Activated CD4-positive, alpha-beta memory T cell treated with anti-CD3 and anti-CD28 coated beads, Interleukin-2, amount 10 ng/mL, durations not matched to agents 7 days and 5 days (primary cell): ENCODE measurements around the gene ITGB3BP. TPM values are rescaled to one million over a fixed set of nuclear protein-coding genes. Genes with fewer than 3 reads are reported as not detected.
"Not testable (repeated sequence)": the region's sequence is repeated elsewhere in the genome, so short reads cannot be mapped to it uniquely, and the experiment has no call there.

ENCODE experiments used
- CTCF ChIA-PET: fragments of 350-600 bp; sonication (Branson Sonifier 250); formaldehyde crosslinking; loops from one replicate; lab custom pipeline; 2021; ENCODE audit warnings: antibody characterized with exemption, inconsistent platforms; lab: Charles Lee
- POLR2A ChIA-PET: fragments of 350-600 bp; sonication (Branson Sonifier 250); formaldehyde crosslinking; loops from one replicate; lab custom pipeline; 2021; ENCODE audit warnings: antibody characterized with exemption; lab: Charles Lee
- DNase-seq: peaks from one replicate; pipeline ENCODE4 v3.0.0-alpha.2; 2020
- H3K27ac Mint-ChIP-seq: one replicate; pipeline ENCODE4 v1.8.0; 2021; ENCODE audit warnings: mild to moderate bottlenecking, mixed read lengths
- H3K27me3 Mint-ChIP-seq: one replicate; pipeline ENCODE4 v1.8.0; 2021; ENCODE audit warnings: mixed read lengths
- H3K36me3 Mint-ChIP-seq: one replicate; pipeline ENCODE4 v1.8.0; 2021; ENCODE audit warnings: low read depth, mixed read lengths
- H3K4me1 Mint-ChIP-seq: one replicate; pipeline ENCODE4 v1.8.0; 2021; ENCODE audit warnings: mixed read lengths
- H3K4me3 Mint-ChIP-seq: one replicate; pipeline ENCODE4 v1.8.0; 2021; ENCODE audit warnings: mild to moderate bottlenecking, mixed read lengths
- H3K9me3 Mint-ChIP-seq: one replicate; pipeline ENCODE4 v1.8.0; 2021; ENCODE audit warnings: mixed read lengths
- total RNA-seq, 2 experiments: library from RNA; stranded (reverse); gene quantifications; one replicate each; pipeline ENCODE4 v1.2.3, GENCODE V29; 2021

ITGB3BP gene, protein sequence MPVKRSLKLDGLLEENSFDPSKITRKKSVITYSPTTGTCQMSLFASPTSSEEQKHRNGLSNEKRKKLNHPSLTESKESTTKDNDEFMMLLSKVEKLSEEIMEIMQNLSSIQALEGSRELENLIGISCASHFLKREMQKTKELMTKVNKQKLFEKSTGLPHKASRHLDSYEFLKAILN
- total RNA-seq: 10 to 100 TPM; 44.9 to 46.2 TPM

DNA sequence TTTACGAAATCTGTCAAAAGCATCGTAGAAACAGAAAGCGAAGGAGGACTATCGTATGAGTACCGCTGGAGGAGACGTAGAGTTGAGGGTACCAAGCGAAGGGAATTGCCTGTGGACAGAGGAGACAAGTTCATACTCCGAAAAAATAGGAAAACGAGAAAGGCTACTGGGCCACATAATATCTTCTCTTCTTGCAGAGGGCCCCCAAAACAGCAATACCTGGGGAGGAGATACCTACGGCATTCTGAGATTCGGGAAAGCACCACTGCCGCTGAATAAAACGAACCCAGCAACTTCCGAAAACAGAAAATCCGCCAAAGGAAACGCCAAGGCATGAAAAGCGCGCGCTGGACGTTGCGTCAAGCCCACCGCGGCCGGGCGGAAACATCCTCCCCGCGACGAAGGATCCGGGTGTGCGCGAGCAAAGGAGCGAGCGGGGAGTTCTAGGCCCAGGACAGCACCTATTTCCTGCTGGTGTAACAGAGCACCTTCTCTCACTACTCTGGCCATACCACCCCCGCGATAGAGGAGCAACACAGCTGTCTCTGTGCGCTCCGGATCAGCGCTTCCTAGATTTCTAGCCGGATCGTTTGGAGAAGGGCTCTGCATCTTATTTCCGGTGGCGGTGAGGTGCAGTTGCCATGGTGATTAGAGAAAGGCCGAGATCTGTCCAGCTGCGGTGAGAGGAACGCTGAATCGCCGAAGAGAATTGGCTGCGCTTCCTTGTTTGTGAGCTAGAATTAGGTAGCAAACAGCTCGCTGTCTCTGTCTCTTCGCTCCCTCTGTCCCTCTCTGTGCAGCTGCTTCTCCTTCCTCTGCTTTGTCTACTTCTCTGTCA, at the start of gene ITGB3BP, which contains the start of gene EFCAB7:
Gene ITGB3BP (minus strand): TSS at position 335 of the 838 bp plus-strand sequence. CDS start 92 bp downstream, at position 243.
Gene EFCAB7 (plus strand): TSS at position 635 of the 838 bp plus-strand sequence. CDS start 2,048 bp downstream, outside the sequence.
- peak; percentile 86 for DNase-seq

GRCh38 chr1:63572686-63573085, 49.7 kb upstream of the ITGB3BP start:
- H3K27me3 Mint-ChIP-seq, CTCF ChIA-PET, H3K36me3 Mint-ChIP-seq, H3K4me3 Mint-ChIP-seq, H3K4me1 Mint-ChIP-seq, H3K9me3 Mint-ChIP-seq, H3K27ac Mint-ChIP-seq, DNase-seq, POLR2A ChIA-PET: not testable (repeated sequence)

More for the DNA sequence above, at the start of gene ITGB3BP, which contains the start of gene EFCAB7:
- H3K9me3 Mint-ChIP-seq: no peaks in the 10 kb centered on the region
- ChIA-PET POLR2A (interaction anchor here (0.7 to 2.5 kb wide), 10 partner anchors 9 to 1088 kb away, joined by 3 to 13 read pairs (median 4); partner anchors contain the start of genes ALG6 and PGM1), CTCF (interaction anchor here (1.2 to 1.4 kb wide), 2 partner anchors 9 to 15 kb away, joined by 3 to 4 read pairs; no protein-coding TSS in a partner anchor)
- H3K27ac Mint-ChIP-seq: peak within 1 kb of the TSS; percentile 97
- no peaks in the 10 kb centered on the region for H3K27me3 Mint-ChIP-seq
- peaks cover 41% of the 10 kb centered on the region for H3K4me1 Mint-ChIP-seq
- peak within 1 kb of the TSS; percentile 99 for H3K4me3 Mint-ChIP-seq
- peaks cover 4% of the 10 kb centered on the region for H3K36me3 Mint-ChIP-seq

- POLR2A ChIA-PET: no interaction called here
- H3K9me3 Mint-ChIP-seq: no peaks in the 10 kb centered on the region
- CTCF ChIA-PET: no interaction called here
- no peak overlapping the region for H3K27ac Mint-ChIP-seq
- peaks cover 6% of the 10 kb centered on the region for H3K36me3 Mint-ChIP-seq
- DNase-seq: no peak
- no peak overlapping the region for H3K4me3 Mint-ChIP-seq
- no peaks in the 10 kb centered on the region for H3K27me3 Mint-ChIP-seq
- H3K4me1 Mint-ChIP-seq: no peaks in the 10 kb centered on the region
Observed at GRCh38 chr1:63569640-63570316, 46.8 kb upstream of the ITGB3BP start.

DNA sequence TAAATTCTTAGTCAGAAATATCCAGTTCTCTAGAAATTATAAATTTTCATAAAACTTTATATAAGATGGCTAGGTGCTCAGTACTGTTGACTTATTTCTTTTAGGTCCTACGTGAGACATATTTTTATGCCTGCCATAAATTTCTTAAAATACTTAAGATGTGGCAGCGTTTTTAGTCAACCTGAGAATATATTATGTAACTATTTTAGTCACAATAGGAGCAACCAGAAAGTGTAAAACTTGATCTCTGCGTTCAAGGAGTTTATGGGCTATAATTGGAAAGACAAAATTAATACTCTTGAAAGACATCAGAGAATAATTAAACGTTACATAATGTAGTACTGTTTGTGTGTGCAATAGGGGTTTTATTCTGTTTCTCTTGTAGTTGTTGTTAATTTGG, 46.0 kb upstream of the ITGB3BP start:
- Mint-ChIP-seq H3K36me3 (peaks cover 8% of the 10 kb centered on the region), H3K27me3 (no peaks in the 10 kb centered on the region), H3K9me3 (no peaks in the 10 kb centered on the region), H3K27ac (no peak overlapping the region), H3K4me3 (no peak overlapping the region), H3K4me1 (no peaks in the 10 kb centered on the region)
- no peak for DNase-seq
- ChIA-PET POLR2A (no interaction called here), CTCF (no interaction called here)

DNA sequence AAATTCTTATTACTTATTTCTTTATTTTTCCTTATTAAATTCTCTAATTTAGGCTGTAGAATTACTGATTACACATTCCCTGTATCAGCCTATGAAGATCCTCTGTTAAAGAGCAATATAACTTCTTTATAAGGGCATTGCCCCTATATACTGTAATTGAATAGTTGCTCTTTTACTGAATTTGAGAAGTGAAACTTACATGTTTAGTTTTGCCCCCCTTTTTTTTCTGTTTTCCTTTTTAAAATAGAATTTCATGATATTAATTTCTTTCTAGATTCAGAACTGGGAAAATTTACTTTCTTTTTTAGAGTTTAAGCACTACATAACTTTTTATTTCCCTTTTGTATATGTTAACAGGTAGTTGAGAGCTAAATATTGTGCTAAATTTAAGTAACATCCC, 40.7 kb upstream of the ITGB3BP start:
- Mint-ChIP-seq H3K36me3 (peaks cover 11% of the 10 kb centered on the region), H3K4me1 (no peaks in the 10 kb centered on the region), H3K27me3 (no peaks in the 10 kb centered on the region), H3K9me3 (no peaks in the 10 kb centered on the region), H3K27ac (no peak overlapping the region), H3K4me3 (no peak overlapping the region)
- DNase-seq: no peak
- ChIA-PET POLR2A (no interaction called here), CTCF (no interaction called here)

GRCh38 chr1:63559357-63559756, 36.3 kb upstream of the ITGB3BP start:
- ChIA-PET CTCF (interaction anchor here (0.7 kb wide), 1 partner anchor 123 kb away, joined by 4 read pairs; no protein-coding TSS in a partner anchor), POLR2A (no interaction called here)
- no peak overlapping the region for H3K4me3 Mint-ChIP-seq
- no peak for DNase-seq
- H3K27ac Mint-ChIP-seq: no peak overlapping the region
- no peaks in the 10 kb centered on the region for H3K9me3 Mint-ChIP-seq
- no peaks in the 10 kb centered on the region for H3K27me3 Mint-ChIP-seq
- peaks cover 4% of the 10 kb centered on the region for H3K36me3 Mint-ChIP-seq
- H3K4me1 Mint-ChIP-seq: no peaks in the 10 kb centered on the region

- no peak overlapping the region for H3K4me3 Mint-ChIP-seq
- H3K9me3 Mint-ChIP-seq: no peaks in the 10 kb centered on the region
- peak; percentile 20 for DNase-seq
- no peaks in the 10 kb centered on the region for H3K27me3 Mint-ChIP-seq
- CTCF ChIA-PET: interaction anchor here (0.6 to 1.1 kb wide), 4 partner anchors 10 to 334 kb away, joined by 3 to 5 read pairs (median 3); no protein-coding TSS in a partner anchor
- no peaks in the 10 kb centered on the region for H3K4me1 Mint-ChIP-seq
- H3K36me3 Mint-ChIP-seq: peaks cover 2% of the 10 kb centered on the region
- H3K27ac Mint-ChIP-seq: no peak overlapping the region
- POLR2A ChIA-PET: interaction anchor here (1.2 kb wide), 1 partner anchor 36 kb away, joined by 4 read pairs; the partner anchor contains the start of gene PGM1
Observed at GRCh38 chr1:63557365-63557987, 34.5 kb upstream of the ITGB3BP start.

- peaks cover 2% of the 10 kb centered on the region for H3K36me3 Mint-ChIP-seq
- DNase-seq: no peak
- H3K9me3 Mint-ChIP-seq: no peaks in the 10 kb centered on the region
- ChIA-PET POLR2A (interaction anchor here (1.3 kb wide), 1 partner anchor 32 kb away, joined by 5 read pairs; the partner anchor contains the start of genes EFCAB7 and ITGB3BP), CTCF (interaction anchor here (0.8 to 1.1 kb wide), 2 partner anchors 12 kb away, joined by 3 to 5 read pairs; no protein-coding TSS in a partner anchor)
- no peaks in the 10 kb centered on the region for H3K27me3 Mint-ChIP-seq
- no peak overlapping the region for H3K4me3 Mint-ChIP-seq
- no peak overlapping the region for H3K27ac Mint-ChIP-seq
- H3K4me1 Mint-ChIP-seq: no peaks in the 10 kb centered on the region
Observed at GRCh38 chr1:63555480-63555879, 32.5 kb upstream of the ITGB3BP start.

GRCh38 chr1:63548877-63549276, 25.9 kb upstream of the ITGB3BP start:
- no peaks in the 10 kb centered on the region for H3K4me1 Mint-ChIP-seq
- H3K27ac Mint-ChIP-seq: no peak overlapping the region
- H3K4me3 Mint-ChIP-seq: no peak overlapping the region
- DNase-seq: no peak
- no peaks in the 10 kb centered on the region for H3K27me3 Mint-ChIP-seq
- POLR2A ChIA-PET: no interaction called here
- H3K36me3 Mint-ChIP-seq: no peaks in the 10 kb centered on the region
- CTCF ChIA-PET: no interaction called here
- H3K9me3 Mint-ChIP-seq: no peaks in the 10 kb centered on the region

- CTCF ChIA-PET: no interaction called here
- H3K9me3 Mint-ChIP-seq: no peaks in the 10 kb centered on the region
- DNase-seq: no peak
- POLR2A ChIA-PET: no interaction called here
- no peaks in the 10 kb centered on the region for H3K4me1 Mint-ChIP-seq
- H3K4me3 Mint-ChIP-seq: no peak overlapping the region
- H3K27ac Mint-ChIP-seq: no peak overlapping the region
- no peaks in the 10 kb centered on the region for H3K36me3 Mint-ChIP-seq
- H3K27me3 Mint-ChIP-seq: no peaks in the 10 kb centered on the region
Observed at GRCh38 chr1:63548303-63548702, 25.3 kb upstream of the ITGB3BP start.

DNA sequence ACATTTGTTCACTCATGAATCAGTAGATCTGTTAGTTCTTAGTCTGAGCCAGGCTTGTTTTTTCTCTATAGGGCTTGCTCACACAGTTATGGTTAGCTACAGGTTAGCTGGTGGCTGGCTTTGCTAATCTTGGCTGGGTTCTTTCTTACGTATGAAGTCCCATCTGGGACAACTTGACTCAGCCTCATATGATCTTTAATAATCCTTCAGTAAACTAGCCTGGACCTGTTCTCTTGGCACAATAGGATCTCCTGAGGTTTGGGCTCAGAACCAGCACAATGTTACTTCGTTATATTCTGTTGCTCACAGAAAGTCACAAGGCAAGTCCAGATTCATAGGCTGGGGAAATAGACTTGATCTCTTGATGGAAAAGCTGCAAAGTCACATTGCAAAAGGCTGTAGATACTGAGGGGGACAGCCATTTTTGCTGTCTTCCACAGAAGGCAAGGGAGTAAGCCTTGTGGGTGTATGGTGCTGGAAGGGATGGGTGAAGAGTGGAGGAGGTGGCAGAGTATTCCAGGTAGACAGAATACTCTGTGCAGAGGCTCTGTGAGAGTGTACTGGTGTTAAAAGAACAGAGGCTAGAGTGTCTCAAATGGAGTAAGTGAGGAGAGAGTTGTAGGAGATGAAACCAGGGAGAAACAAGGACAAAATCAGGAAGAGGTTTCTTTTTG, 24.7 kb upstream of the ITGB3BP start:
- Mint-ChIP-seq H3K27me3 (no peaks in the 10 kb centered on the region), H3K36me3 (no peaks in the 10 kb centered on the region), H3K27ac (no peak overlapping the region), H3K4me3 (no peak overlapping the region), H3K9me3 (no peaks in the 10 kb centered on the region), H3K4me1 (no peaks in the 10 kb centered on the region)
- DNase-seq: no peak
- ChIA-PET POLR2A (no interaction called here), CTCF (no interaction called here)

DNA sequence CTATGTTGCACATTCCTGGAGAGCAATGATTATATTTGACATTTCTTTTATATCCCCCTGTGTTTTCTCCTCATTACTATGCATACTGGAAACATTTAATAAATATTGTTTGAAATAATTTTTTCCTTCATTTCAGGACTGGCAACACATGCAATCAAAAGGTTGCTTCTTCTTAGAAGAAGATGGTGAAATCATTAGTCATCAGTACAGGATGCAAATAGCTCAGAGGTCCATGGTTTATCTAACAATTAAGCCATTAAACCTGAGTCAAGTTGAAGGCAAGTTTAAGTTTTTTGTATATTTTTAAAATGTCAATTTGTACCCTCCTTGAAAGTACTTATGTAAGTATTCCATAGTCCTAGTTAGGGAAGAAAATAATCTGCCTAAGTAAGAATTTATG, 22.8 kb upstream of the ITGB3BP start:
- no peaks in the 10 kb centered on the region for H3K36me3 Mint-ChIP-seq
- CTCF ChIA-PET: interaction anchor here (0.6 kb wide), 1 partner anchor 568 kb away, joined by 3 read pairs; no protein-coding TSS in a partner anchor
- no peaks in the 10 kb centered on the region for H3K9me3 Mint-ChIP-seq
- H3K4me3 Mint-ChIP-seq: no peak overlapping the region
- H3K27me3 Mint-ChIP-seq: no peaks in the 10 kb centered on the region
- H3K27ac Mint-ChIP-seq: no peak overlapping the region
- POLR2A ChIA-PET: no interaction called here
- DNase-seq: no peak
- no peaks in the 10 kb centered on the region for H3K4me1 Mint-ChIP-seq
